Suprapubic skin (tissue), 3 donors: ENCODE data around the gene FUBP1.

Source experiments
- POLR2AphosphoS5 ChIP-seq, 3 donors: sonication (generic); formaldehyde crosslinking; IDR thresholded peaks; one replicate each; pipeline ENCODE4 v1.6.1; 2017; ENCODE audit warnings: antibody characterized with exemption in 3 of 3
- TF ChIP-seq, protein P1 (sequence below), 2 donors: fragments of 200-600 bp in 1 of 2; fragments of 450-650 bp in 1 of 2; sonication (generic) in 1 of 2; IDR thresholded peaks; one replicate each; pipeline ENCODE4 v1.5.1; 2016 to 2019; ENCODE audit warnings: antibody characterized with exemption in 2 of 2, mild to moderate bottlenecking in 1 of 2, moderate library complexity in 1 of 2

- no peak for TF ChIP-seq POLR2AphosphoS5 (IDR thresholded peaks at IDR 0.05)
- TF ChIP-seq, protein P1, sequence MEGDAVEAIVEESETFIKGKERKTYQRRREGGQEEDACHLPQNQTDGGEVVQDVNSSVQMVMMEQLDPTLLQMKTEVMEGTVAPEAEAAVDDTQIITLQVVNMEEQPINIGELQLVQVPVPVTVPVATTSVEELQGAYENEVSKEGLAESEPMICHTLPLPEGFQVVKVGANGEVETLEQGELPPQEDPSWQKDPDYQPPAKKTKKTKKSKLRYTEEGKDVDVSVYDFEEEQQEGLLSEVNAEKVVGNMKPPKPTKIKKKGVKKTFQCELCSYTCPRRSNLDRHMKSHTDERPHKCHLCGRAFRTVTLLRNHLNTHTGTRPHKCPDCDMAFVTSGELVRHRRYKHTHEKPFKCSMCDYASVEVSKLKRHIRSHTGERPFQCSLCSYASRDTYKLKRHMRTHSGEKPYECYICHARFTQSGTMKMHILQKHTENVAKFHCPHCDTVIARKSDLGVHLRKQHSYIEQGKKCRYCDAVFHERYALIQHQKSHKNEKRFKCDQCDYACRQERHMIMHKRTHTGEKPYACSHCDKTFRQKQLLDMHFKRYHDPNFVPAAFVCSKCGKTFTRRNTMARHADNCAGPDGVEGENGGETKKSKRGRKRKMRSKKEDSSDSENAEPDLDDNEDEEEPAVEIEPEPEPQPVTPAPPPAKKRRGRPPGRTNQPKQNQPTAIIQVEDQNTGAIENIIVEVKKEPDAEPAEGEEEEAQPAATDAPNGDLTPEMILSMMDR (IDR thresholded peaks at IDR 0.05): no peak
Measured at GRCh38 chr1:77975907-77976306, 3.0 kb downstream of the FUBP1 start.
